ENCODE measurements around the gene INVS. TPM values are rescaled to one million over a fixed set of nuclear protein-coding genes. Genes with fewer than 3 reads are reported as not detected.

The INVS gene
- total and polyA plus RNA-seq, 2 of the 4 experiments (the other 2 are of a cell fraction): 9.2 to 33.5 TPM

- ChIA-PET POLR2A (ENCODE audit: unreplicated experiment) (no interaction called here), CTCF (no interaction called here)
- in situ Hi-C loops (cut with MboI; ENCODE audit: low sequenced_read_pairs) (no loop called here), dilution Hi-C loops (cut with HindIII; ENCODE audit: low sequenced_read_pairs, unreplicated experiment) (no loop called here), intact Hi-C loops (cut with micrococcal nuclease) (loop anchor here (10.0 kb wide), 1 partner anchor 47 kb away; no protein-coding TSS in a partner anchor)
- TF ChIP-seq CTCF (conservative IDR thresholded peaks at IDR 0.05; ENCODE audit: low read depth, low read length) (no peak), RCOR1 (IDR thresholded peaks at IDR 0.05; ENCODE audit: insufficient replicate concordance, low read length) (no peak), USF2 (IDR thresholded peaks at IDR 0.05; ENCODE audit: low read depth, low read length) (no peak)
- Histone ChIP-seq H3K18ac (ENCODE audit: low read depth, low read length) (no peak overlapping the region), H2AFZ (replicated peaks; ENCODE audit: low read length, poor library complexity) (no peak overlapping the region), H3K79me1 (ENCODE audit: low read depth in 1 of 2, low read length in 2 of 2) (0 out of 4 replicates have a peak, but pooled peaks cover 0 to 8% of the 10 kb centered on the region in 2 experiments), H2AK5ac (ENCODE audit: low read depth, low read length) (no peak overlapping the region), H3K56ac (ENCODE audit: extremely low read depth, insufficient read depth, low read length) (no peak overlapping the region), H3K14ac (replicated peaks; ENCODE audit: low read depth, low read length) (no peak overlapping the region), H4K20me1 (ENCODE audit: insufficient read depth, low read length) (no peaks in the 10 kb centered on the region), H2BK15ac (ENCODE audit: low read depth, low read length) (no peak overlapping the region), H3K4me3 (ENCODE audit: insufficient read depth, low read depth, low read length) (no peak overlapping the region), H3K4ac (ENCODE audit: low read depth, low read length) (no peak overlapping the region), H3K27me3 (ENCODE audit: control insufficient read depth, insufficient read depth, low read length) (no peaks in the 10 kb centered on the region), H3K9ac (ENCODE audit: low read depth, low read length) (no peak overlapping the region), H3K4me2 (ENCODE audit: low read depth, low read length) (no peak overlapping the region), H3K36me3 (ENCODE audit: control insufficient read depth, insufficient read depth, low read length) (peaks cover 2% of the 10 kb centered on the region; the same call in 1 of the 2 replicates), H3K27ac (ENCODE audit: insufficient read depth, low read length) (no peak overlapping the region), H4K5ac (ENCODE audit: low read depth, low read length) (no peak overlapping the region), H3K9me1 (ENCODE audit: insufficient read depth, low read length) (peaks cover 2% of the 10 kb centered on the region; the same call in 1 of the 2 replicates), H2BK120ac (ENCODE audit: low read depth, low read length) (no peak overlapping the region), H4K91ac (ENCODE audit: insufficient read depth, low read depth, low read length) (no peak overlapping the region), H4K8ac (ENCODE audit: low read depth in 2 of 2, low read length in 2 of 2) (no peak overlapping the region), H3K4me1 (ENCODE audit: control insufficient read depth, insufficient read depth, low read length) (peaks cover 1% of the 10 kb centered on the region; the same call in 1 of the 2 replicates), H2AK9ac (replicated peaks; ENCODE audit: low read depth, low read length, poor library complexity) (no peak overlapping the region), H3K9me3 (ENCODE audit: control insufficient read depth, insufficient read depth, low read length) (no peaks in the 10 kb centered on the region), H3K23ac (ENCODE audit: low read depth, low read length) (no peak overlapping the region), H2BK5ac (ENCODE audit: low read depth, low read length, poor library complexity, severe bottlenecking) (no peak overlapping the region), H2BK20ac (ENCODE audit: low read depth, low read length) (no peak overlapping the region)
- ATAC-seq (ENCODE audit: low read depth) (no peak), DNase-seq (no peak)
- no CpG with 5 or more reads among the region's 3 CpGs for WGBS, 2 experiments (ENCODE audit: extremely low coverage in 2 of 2, insufficient read length in 1 of 2)
- no TSS peak for BruUV-seq (replicated peaks)
These were observed 32.9 kb downstream of the INVS start for GRCh38 chr9:100131875-100132430.
